Stomach (tissue), 9 donors: ENCODE data around the gene TADA3. TPM values are rescaled to one million over a fixed set of nuclear protein-coding genes. Genes with fewer than 3 reads are reported as not detected.
"Not testable (repeated sequence)": the region's sequence is repeated elsewhere in the genome, so short reads cannot be mapped to it uniquely, and the experiment has no call there.

ENCODE experiments used
- DNase-seq, 2 donors: peaks; one replicate each; pipeline versions ENCODE4 v3.0.0 to v3.0.0-alpha.2; 2013 to 2019
- H3K27ac ChIP-seq, 5 donors: fragments of 200-600 bp in 4 of 5; sonication (generic) in 4 of 5; one replicate each; pipeline ENCODE4 v1.5.1; 2013 to 2019; ENCODE audit warnings: mild to moderate bottlenecking in 1 of 5, moderate library complexity in 1 of 5
- H3K27me3 ChIP-seq, 3 donors: fragments of 200-600 bp; sonication (generic); one replicate each; pipeline ENCODE4 v1.5.1; 2017 to 2019; ENCODE audit warnings: mixed run types in 1 of 3
- H3K36me3 ChIP-seq, 4 donors: fragments of 200-600 bp; sonication (generic); 1 replicate in 3 of 4; 2 replicates in 1 of 4; pipeline ENCODE4 v1.5.1; 2016 to 2019
- H3K4me1 ChIP-seq, 4 donors: fragments of 200-600 bp; sonication (generic); one replicate each; pipeline ENCODE4 v1.5.1; 2016 to 2019
- H3K4me3 ChIP-seq, 4 donors: fragments of 200-600 bp; sonication (generic) in 3 of 4; one replicate each; pipeline ENCODE4 v1.5.1; 2016 to 2019; ENCODE audit warnings: mild to moderate bottlenecking in 1 of 4
- H3K9me3 ChIP-seq, 4 donors: fragments of 200-600 bp; sonication (generic); one replicate each; pipeline ENCODE4 v1.5.1; 2016 to 2019
- EP300 ChIP-seq: sonication (generic); formaldehyde crosslinking; IDR thresholded peaks from one replicate; pipeline ENCODE4 v1.6.1; 2017; ENCODE audit warnings: antibody characterized with exemption
- POLR2A ChIP-seq, 4 donors: fragments of 450-650 bp; IDR thresholded peaks; one replicate each; pipeline ENCODE4 v1.6.1; 2016; ENCODE audit warnings: antibody characterized with exemption in 4 of 4, control low read depth in 2 of 4, mild to moderate bottlenecking in 1 of 4, moderate library complexity in 1 of 4
- POLR2AphosphoS5 ChIP-seq, 3 donors: sonication (generic); formaldehyde crosslinking; IDR thresholded peaks; one replicate each; pipeline ENCODE4 v1.6.1; 2016; ENCODE audit warnings: antibody characterized with exemption in 3 of 3
- WGBS, 5 donors: extraction: QIAGEN DNeasy Blood & Tissue Kit in 3 of 5; methylation state at CpG; one replicate each; pipeline versions ENCODE4 v1.1.5 to v1.1.7; 2013 to 2018; 5-methylcytosine and 5-hydroxymethylcytosine counted together
- intact Hi-C: fragments of 100-400 bp; cut with DNase I; formaldehyde crosslinking; loops from one replicate; pipeline ENCODE4 v1.15.1; 2023; ENCODE audit warnings: low total_unique reads
- polyA plus RNA-seq, 3 donors: library from polyadenylated mRNA; stranded (reverse); fragments of 200-250 nt; gene quantifications; one replicate each; pipeline ENCODE4 v1.2.3, GENCODE V29; 2013
- total RNA-seq, 5 donors: library from RNA; depleted of rRNA; stranded (reverse); fragments of >200 nt; gene quantifications; one replicate each; pipeline versions ENCODE4 v1.1.0 to v1.2.3, GENCODE V29; 2014 to 2016
- TF ChIP-seq, protein P1 (sequence below), 7 experiments: fragments of 450-650 bp in 4 of 7; fragments of 200-600 bp in 3 of 7; sonication (generic) in 3 of 7; IDR thresholded peaks; one replicate each; pipeline ENCODE4 v1.5.1; 2016 to 2019; ENCODE audit warnings: antibody characterized with exemption in 7 of 7, control low read depth in 2 of 7, mild to moderate bottlenecking in 1 of 7
- donor health status: healthy with polysubstance abuse.
- donor health status: Bipolar disorder and iron deficiency.
- donor health status: healthy.

TADA3 gene
- total and polyA plus RNA-seq, 8 donors, result 29.2 to 62.6 (median 40.8) TPM

DNA sequence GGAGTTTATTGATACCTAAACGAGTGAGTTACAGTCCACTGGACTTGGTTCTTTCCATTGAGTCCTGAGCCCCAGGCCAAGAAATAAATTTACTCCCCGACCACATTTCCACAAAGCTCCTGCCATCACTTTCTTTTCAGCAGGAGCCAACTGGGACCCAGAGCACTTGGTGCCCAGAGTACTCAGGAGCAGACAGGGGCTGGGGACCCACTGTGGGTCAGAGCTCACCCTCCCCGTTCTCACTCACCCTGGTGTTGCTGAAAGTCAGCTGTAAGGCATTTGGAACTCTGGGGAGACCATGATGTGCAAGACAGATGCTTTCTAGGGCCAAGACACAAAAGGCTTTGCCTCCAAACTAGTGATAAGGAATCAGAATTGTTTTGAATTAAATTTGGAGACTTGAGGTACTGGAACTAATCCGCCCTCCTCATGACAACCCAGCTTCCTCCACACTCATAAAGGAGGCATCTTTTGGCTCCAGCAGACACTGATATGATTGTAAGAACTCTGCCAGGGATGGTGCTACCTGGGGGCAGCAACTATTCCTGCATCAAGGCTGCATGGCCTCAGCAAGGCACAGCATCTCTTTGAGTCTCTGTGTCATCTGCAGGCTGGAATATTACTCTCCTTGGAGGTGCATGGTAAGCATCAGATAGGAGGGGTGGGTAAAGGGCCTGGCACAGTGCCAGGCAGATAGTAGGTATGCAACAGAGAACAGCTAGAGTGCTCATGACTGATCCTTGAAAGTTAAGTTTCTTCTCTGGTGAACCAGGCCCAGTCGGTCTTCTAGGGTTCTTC, 15.2 kb downstream of the TADA3 start:
- peaks cover 17 to 32% (median 30%) of the 10 kb centered on the region in 4 donors for H3K36me3 ChIP-seq
- DNase-seq, result no peak
- H3K9me3 ChIP-seq, result no peaks in the 10 kb centered on the region
- no peaks in the 10 kb centered on the region for H3K27me3 ChIP-seq
- no peak overlapping the region for H3K4me3 ChIP-seq
- peaks cover 0 to 34% (median 4%) of the 10 kb centered on the region in 4 donors for H3K4me1 ChIP-seq
- 75 to 89% (median 86%) methylated on average over 5 of the region's 5 CpGs for WGBS, 5 donors
- H3K27ac ChIP-seq, result no peak overlapping the region
- TF ChIP-seq POLR2AphosphoS5 (IDR thresholded peaks at IDR 0.05), result no peak
- TF ChIP-seq EP300, result no peak
- TF ChIP-seq POLR2A (IDR thresholded peaks at IDR 0.05), result no peak
- TF ChIP-seq, protein P1, sequence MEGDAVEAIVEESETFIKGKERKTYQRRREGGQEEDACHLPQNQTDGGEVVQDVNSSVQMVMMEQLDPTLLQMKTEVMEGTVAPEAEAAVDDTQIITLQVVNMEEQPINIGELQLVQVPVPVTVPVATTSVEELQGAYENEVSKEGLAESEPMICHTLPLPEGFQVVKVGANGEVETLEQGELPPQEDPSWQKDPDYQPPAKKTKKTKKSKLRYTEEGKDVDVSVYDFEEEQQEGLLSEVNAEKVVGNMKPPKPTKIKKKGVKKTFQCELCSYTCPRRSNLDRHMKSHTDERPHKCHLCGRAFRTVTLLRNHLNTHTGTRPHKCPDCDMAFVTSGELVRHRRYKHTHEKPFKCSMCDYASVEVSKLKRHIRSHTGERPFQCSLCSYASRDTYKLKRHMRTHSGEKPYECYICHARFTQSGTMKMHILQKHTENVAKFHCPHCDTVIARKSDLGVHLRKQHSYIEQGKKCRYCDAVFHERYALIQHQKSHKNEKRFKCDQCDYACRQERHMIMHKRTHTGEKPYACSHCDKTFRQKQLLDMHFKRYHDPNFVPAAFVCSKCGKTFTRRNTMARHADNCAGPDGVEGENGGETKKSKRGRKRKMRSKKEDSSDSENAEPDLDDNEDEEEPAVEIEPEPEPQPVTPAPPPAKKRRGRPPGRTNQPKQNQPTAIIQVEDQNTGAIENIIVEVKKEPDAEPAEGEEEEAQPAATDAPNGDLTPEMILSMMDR (IDR thresholded peaks at IDR 0.05), result no peak
- intact Hi-C loops, result no loop called here

DNA sequence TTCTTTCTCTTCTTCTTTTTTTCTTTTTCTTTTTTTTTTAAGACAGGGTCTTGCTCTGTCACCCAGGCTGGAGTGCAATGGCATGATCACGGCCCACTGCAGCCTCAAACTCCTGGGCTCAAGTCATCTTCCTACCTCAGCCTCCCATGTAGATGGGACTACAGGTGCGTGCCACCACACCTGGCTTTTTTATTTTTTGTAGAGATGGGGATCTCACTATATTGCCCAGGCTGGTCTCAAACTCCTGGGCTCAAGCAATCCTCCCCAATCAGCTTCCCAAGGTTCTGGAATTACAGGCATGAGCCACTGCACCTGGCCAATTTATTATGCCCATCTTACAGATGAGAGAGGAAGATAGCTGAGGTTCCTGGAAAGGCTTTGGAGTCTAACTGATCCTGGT, 21.3 kb downstream of the TADA3 start:
- 80 to 93% (median 84%) methylated on average over 2 of the region's 2 CpGs for WGBS, 5 donors
- H3K4me3 ChIP-seq, intact Hi-C loops, H3K27me3 ChIP-seq, DNase-seq, H3K36me3 ChIP-seq, H3K9me3 ChIP-seq: not testable (repeated sequence)
- H3K4me1 ChIP-seq, result peaks cover 24 to 49% (median 40%) of the 10 kb centered on the region in 4 donors
- H3K27ac ChIP-seq, result peak overlapping the region in 4 of 5 donors; percentile 84 to 91 (median 88)

DNA sequence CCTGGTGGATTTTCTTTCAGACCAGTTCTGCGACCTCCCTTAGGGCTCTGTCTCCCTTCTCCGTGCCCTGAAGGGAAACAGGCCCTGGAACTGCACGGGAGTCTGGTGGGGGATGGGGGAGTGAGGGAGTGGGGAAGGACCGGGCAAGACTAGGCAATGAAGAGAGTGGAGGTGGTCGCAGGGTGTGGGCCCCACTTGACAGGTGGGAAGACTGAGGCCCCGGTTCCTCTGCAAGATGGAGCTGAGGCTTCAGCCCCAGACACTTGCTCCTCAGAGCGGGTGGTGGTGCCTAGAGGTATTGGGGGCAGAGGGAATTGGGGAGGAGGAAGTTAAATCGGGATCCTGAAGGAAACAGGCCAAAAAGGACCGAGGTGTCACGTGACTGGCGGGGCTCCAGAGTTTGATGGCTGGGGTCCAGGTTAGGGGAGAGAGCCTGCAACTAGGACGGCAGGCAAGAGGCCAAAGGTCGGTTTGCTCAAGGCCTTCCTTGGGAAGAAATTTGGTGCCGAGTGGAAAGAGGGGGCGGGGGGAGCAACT, 21.9 kb downstream of the TADA3 start:
- peak overlapping the region; percentile 73 to 91 (median 87) for H3K27ac ChIP-seq
- peaks cover 0 to 10% (median 7%) of the 10 kb centered on the region in 4 donors for H3K36me3 ChIP-seq
- 6 to 10% (median 8%) methylated on average over 15 of the region's 15 CpGs for WGBS, 5 donors
- DNase-seq, result peak; percentile 89 to 94
- H3K4me3 ChIP-seq, result peak overlapping the region; percentile 59 to 70 (median 65)
- H3K27me3 ChIP-seq, result no peaks in the 10 kb centered on the region
- TF ChIP-seq EP300 (no peak), POLR2AphosphoS5 (IDR thresholded peaks at IDR 0.05) (peak in 2 of 3 donors; percentile 25 to 46)
- peaks cover 24 to 49% (median 40%) of the 10 kb centered on the region in 4 donors for H3K4me1 ChIP-seq
- no peaks in the 10 kb centered on the region for H3K9me3 ChIP-seq
- intact Hi-C loops, result no loop called here

DNA sequence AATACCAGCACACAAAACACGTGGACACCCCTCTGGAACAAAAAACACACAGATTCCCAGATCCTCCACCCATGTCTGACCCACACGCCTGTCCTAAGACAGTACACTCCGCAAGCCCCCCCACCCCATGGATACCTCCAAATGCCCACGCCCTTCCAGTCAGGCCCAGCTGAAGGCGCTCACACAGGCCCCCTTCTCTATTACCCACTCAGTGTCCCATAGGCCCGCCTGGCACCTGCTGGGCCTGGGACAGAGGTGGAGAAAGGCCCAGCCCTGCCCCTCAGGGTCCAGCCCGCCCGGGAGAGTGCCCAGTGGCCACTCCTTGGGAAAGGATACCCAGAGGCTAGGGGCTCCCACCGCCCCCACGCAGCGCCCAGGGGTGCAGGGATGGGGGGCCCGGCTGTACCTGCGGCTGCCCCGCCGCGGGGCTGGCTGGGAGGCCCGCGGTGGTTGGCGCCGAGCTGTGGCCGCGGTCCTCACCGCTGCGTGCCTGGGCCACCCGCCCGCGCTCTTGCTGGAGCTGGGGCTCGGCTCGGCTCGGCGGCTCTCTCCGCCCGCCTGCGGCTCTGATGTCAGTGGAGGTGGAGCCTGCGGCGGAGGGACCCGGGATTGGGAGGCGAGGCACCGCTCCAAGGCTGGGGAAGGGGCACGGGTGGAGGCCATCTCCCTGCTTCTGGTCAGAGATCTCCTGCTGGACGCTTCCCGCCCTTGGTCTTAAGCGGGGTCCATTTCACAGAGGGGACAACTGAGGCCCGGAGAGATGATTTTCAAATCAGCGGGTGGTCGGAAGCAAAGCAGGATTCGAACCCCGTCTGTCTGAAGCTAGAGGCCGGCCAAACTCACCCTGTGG, 22.6 kb downstream of the TADA3 start, which contains the start of gene CAMK1:
CAMK1 (minus strand) TSS at position 522 of the 850 bp plus-strand sequence. CDS start 2,198 bp downstream, outside the sequence.
- 1 to 4% (median 4%) methylated on average over 24 to 49 of the region's 49 CpGs for WGBS, 5 donors
- H3K27ac ChIP-seq, result peak within 1 kb of the TSS; percentile 73 to 91 (median 87)
- DNase-seq, result peak; percentile 87 to 94
- H3K36me3 ChIP-seq, result peaks cover 0 to 14% (median 9%) of the 10 kb centered on the region in 4 donors
- TF ChIP-seq, protein P1 (IDR thresholded peaks at IDR 0.05), result no peak
- TF ChIP-seq EP300 (no peak), POLR2AphosphoS5 (IDR thresholded peaks at IDR 0.05) (peak; percentile 36 to 89 (median 83))
- no peaks in the 10 kb centered on the region for H3K9me3 ChIP-seq
- peaks cover 24 to 49% (median 40%) of the 10 kb centered on the region in 4 donors for H3K4me1 ChIP-seq
- H3K27me3 ChIP-seq, result no peaks in the 10 kb centered on the region
- intact Hi-C loops, result no loop called here
- peak within 1 kb of the TSS; percentile 59 to 70 (median 65) for H3K4me3 ChIP-seq

DNA sequence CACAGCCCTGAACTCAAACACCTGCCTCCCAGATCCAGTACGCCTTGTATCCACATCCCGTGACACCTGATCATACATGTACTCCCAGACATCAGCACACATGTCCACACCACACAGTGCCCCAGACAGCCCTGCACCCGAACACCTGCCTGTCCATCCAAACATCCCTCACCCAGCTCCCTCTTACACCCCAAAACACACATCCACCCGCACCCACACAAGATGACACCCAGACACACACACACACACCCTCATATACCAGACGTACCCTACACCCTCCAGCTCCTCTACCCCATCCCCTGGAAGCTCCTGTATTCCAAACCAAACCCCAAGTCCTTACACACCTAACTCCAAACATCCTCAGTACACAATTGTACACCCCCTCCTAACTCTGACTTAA, 23.3 kb downstream of the TADA3 start:
- Histone ChIP-seq H3K4me3 (peak overlapping the region; percentile 59 to 70 (median 65)), H3K4me1 (peaks cover 24 to 49% (median 40%) of the 10 kb centered on the region in 4 donors), H3K27me3 (no peaks in the 10 kb centered on the region), H3K27ac (peak overlapping the region; percentile 73 to 91 (median 87)), H3K9me3 (no peaks in the 10 kb centered on the region), H3K36me3 (peaks cover 0 to 17% (median 9%) of the 10 kb centered on the region in 4 donors)
- TF ChIP-seq POLR2AphosphoS5 (IDR thresholded peaks at IDR 0.05), result no peak
- no peak for TF ChIP-seq POLR2A (IDR thresholded peaks at IDR 0.05)
- no peak for DNase-seq
- 47 to 71% (median 54%) methylated on average over 5 of the region's 5 CpGs for WGBS, 5 donors
- intact Hi-C loops, result no loop called here
